Measurements from ENCODE around the gene CD226. TPM values are rescaled to one million over a fixed set of nuclear protein-coding genes. Genes with fewer than 3 reads are reported as not detected.
A peak's percentile ranks its signal among the peaks of the same experiment; 100 is the strongest.

CD226 gene
- total and polyA plus RNA-seq, 2 experiments from 2014 or later = 0.05 to 2.1 TPM

- Histone ChIP-seq H4K20me1 (ENCODE audit: insufficient read depth) (no peaks in the 10 kb centered on the region), H3K4me1 (ENCODE audit: insufficient read depth) (peaks cover 7% of the 10 kb centered on the region; the same call in 1 of the 2 replicates), H3K27me3 (replicated peaks; ENCODE audit: insufficient read depth) (no peaks in the 10 kb centered on the region), H3K36me3 (ENCODE audit: low read depth) (no peaks in the 10 kb centered on the region), H3K4me2 (ENCODE audit: unreplicated experiment) (no peak overlapping the region), H3K9me2 (ENCODE audit: insufficient read depth) (no peaks in the 10 kb centered on the region), H3K79me2 (ENCODE audit: insufficient read depth) (no peaks in the 10 kb centered on the region), H3K27ac (no peak overlapping the region), H3K9ac (no peak overlapping the region), H3K4me3 (no peak overlapping the region), H3F3A (ENCODE audit: insufficient read depth) (no peaks in the 10 kb centered on the region), H3K9me3 (ENCODE audit: low read depth) (no peaks in the 10 kb centered on the region), H2AFZ (no peak overlapping the region)
- WGBS, 2 experiments (ENCODE audit: low coverage in 1 of 2, low lambda C conversion rate in 2 of 2, missing lambda C conversion rate in 2 of 2) = 69 to 73% methylated on average over 5 of the region's 5 CpGs
- no peak for DNase-seq
- in situ Hi-C loops (cut with MboI) = no loop called here
- TF ChIP-seq EZH2phosphoT487 (IDR thresholded peaks at IDR 0.05; ENCODE audit: insufficient read depth, low read depth) (no peak), EZH2 (IDR thresholded peaks at IDR 0.05; ENCODE audit: insufficient read depth, poor library complexity, severe bottlenecking) (no peak)
Observed at GRCh38 chr18:69954719-69955480, 7.2 kb upstream of the CD226 start.

- Histone ChIP-seq H3K79me2 (ENCODE audit: insufficient read depth) (no peaks in the 10 kb centered on the region), H3K27me3 (replicated peaks; ENCODE audit: insufficient read depth) (no peaks in the 10 kb centered on the region), H3K27ac (no peak overlapping the region), H4K20me1 (ENCODE audit: insufficient read depth) (no peaks in the 10 kb centered on the region), H2AFZ (no peak overlapping the region), H3K36me3 (ENCODE audit: low read depth) (no peaks in the 10 kb centered on the region), H3K9me3 (ENCODE audit: low read depth) (no peaks in the 10 kb centered on the region), H3F3A (ENCODE audit: insufficient read depth) (no peaks in the 10 kb centered on the region), H3K9me2 (ENCODE audit: insufficient read depth) (no peaks in the 10 kb centered on the region), H3K4me2 (ENCODE audit: unreplicated experiment) (no peak overlapping the region), H3K9ac (no peak overlapping the region), H3K4me3 (no peak overlapping the region), H3K4me1 (ENCODE audit: insufficient read depth) (peaks cover 7% of the 10 kb centered on the region; the same call in 1 of the 2 replicates)
- in situ Hi-C loops (cut with MboI) = no loop called here
- WGBS, 2 experiments (ENCODE audit: low coverage in 1 of 2, low lambda C conversion rate in 2 of 2, missing lambda C conversion rate in 2 of 2) = 99 to 100% methylated on average over 2 of the region's 2 CpGs
- TF ChIP-seq EZH2 (IDR thresholded peaks at IDR 0.05; ENCODE audit: insufficient read depth, poor library complexity, severe bottlenecking) = no peak
- TF ChIP-seq EZH2phosphoT487 (IDR thresholded peaks at IDR 0.05; ENCODE audit: insufficient read depth, low read depth) = no peak
- no peak for DNase-seq
Observed at GRCh38 chr18:69953191-69953590, 5.5 kb upstream of the CD226 start.

GRCh38 chr18:69951182-69951581, 3.5 kb upstream of the CD226 start:
- Histone ChIP-seq H3K27ac (no peak overlapping the region), H3K9ac (no peak overlapping the region), H3K9me2 (ENCODE audit: insufficient read depth) (no peaks in the 10 kb centered on the region), H3K9me3 (ENCODE audit: low read depth) (no peaks in the 10 kb centered on the region), H3K36me3 (ENCODE audit: low read depth) (no peaks in the 10 kb centered on the region; the same call in 1 of the 2 replicates), H2AFZ (peak overlapping the region; percentile 49; the same call in 1 of the 2 replicates), H3K79me2 (ENCODE audit: insufficient read depth) (no peaks in the 10 kb centered on the region), H3K4me3 (no peak overlapping the region), H3K27me3 (replicated peaks; ENCODE audit: insufficient read depth) (no peaks in the 10 kb centered on the region), H3K4me2 (ENCODE audit: unreplicated experiment) (peak overlapping the region; percentile 2), H3K4me1 (ENCODE audit: insufficient read depth) (peaks cover 7% of the 10 kb centered on the region; the same call in 1 of the 2 replicates), H3F3A (ENCODE audit: insufficient read depth) (no peaks in the 10 kb centered on the region), H4K20me1 (ENCODE audit: insufficient read depth) (no peaks in the 10 kb centered on the region)
- TF ChIP-seq EZH2 (IDR thresholded peaks at IDR 0.05; ENCODE audit: insufficient read depth, poor library complexity, severe bottlenecking) (no peak), EZH2phosphoT487 (IDR thresholded peaks at IDR 0.05; ENCODE audit: insufficient read depth, low read depth) (no peak)
- DNase-seq = peak; percentile 16
- in situ Hi-C loops (cut with MboI) = no loop called here
- 89 to 96% methylated on average over 1 of the region's 1 CpG for WGBS, 2 experiments (ENCODE audit: low coverage in 1 of 2, low lambda C conversion rate in 2 of 2, missing lambda C conversion rate in 2 of 2)

GRCh38 chr18:69949538-69949936, 1.9 kb upstream of the CD226 start:
- Histone ChIP-seq H3K27me3 (replicated peaks; ENCODE audit: insufficient read depth) (no peaks in the 10 kb centered on the region), H3K9ac (no peak overlapping the region), H3K4me2 (ENCODE audit: unreplicated experiment) (no peak overlapping the region), H3K79me2 (ENCODE audit: insufficient read depth) (no peaks in the 10 kb centered on the region), H3K4me1 (ENCODE audit: insufficient read depth) (peaks cover 7% of the 10 kb centered on the region; the same call in 1 of the 2 replicates), H3K36me3 (ENCODE audit: low read depth) (no peaks in the 10 kb centered on the region; the same call in 1 of the 2 replicates), H2AFZ (no peak overlapping the region), H3K4me3 (no peak overlapping the region), H3K27ac (no peak overlapping the region), H3F3A (ENCODE audit: insufficient read depth) (no peaks in the 10 kb centered on the region), H3K9me2 (ENCODE audit: insufficient read depth) (no peaks in the 10 kb centered on the region), H3K9me3 (ENCODE audit: low read depth) (no peaks in the 10 kb centered on the region), H4K20me1 (ENCODE audit: insufficient read depth) (no peaks in the 10 kb centered on the region)
- in situ Hi-C loops (cut with MboI) = no loop called here
- DNase-seq = no peak
- no peak for TF ChIP-seq EZH2 (IDR thresholded peaks at IDR 0.05; ENCODE audit: insufficient read depth, poor library complexity, severe bottlenecking)
- TF ChIP-seq EZH2phosphoT487 (IDR thresholded peaks at IDR 0.05; ENCODE audit: insufficient read depth, low read depth) = no peak
- WGBS, 2 experiments (ENCODE audit: low coverage in 1 of 2, low lambda C conversion rate in 2 of 2, missing lambda C conversion rate in 2 of 2) = 78% methylated on average over 4 of the region's 4 CpGs

Data from GM23248 (cell line).